Erythroblast (primary cell): ENCODE data around the gene STARD3.

Experiments used
- GATA1 ChIP-seq: IDR thresholded peaks from 2 replicates; pipeline ENCODE4 v1.6.1; 2011; ENCODE audit warnings: low read depth, mild to moderate bottlenecking, control low read depth, low read length, moderate library complexity
- POLR2A ChIP-seq: IDR thresholded peaks from 2 replicates; pipeline ENCODE4 v1.6.1; 2011; ENCODE audit warnings: mild to moderate bottlenecking, low read length

DNA sequence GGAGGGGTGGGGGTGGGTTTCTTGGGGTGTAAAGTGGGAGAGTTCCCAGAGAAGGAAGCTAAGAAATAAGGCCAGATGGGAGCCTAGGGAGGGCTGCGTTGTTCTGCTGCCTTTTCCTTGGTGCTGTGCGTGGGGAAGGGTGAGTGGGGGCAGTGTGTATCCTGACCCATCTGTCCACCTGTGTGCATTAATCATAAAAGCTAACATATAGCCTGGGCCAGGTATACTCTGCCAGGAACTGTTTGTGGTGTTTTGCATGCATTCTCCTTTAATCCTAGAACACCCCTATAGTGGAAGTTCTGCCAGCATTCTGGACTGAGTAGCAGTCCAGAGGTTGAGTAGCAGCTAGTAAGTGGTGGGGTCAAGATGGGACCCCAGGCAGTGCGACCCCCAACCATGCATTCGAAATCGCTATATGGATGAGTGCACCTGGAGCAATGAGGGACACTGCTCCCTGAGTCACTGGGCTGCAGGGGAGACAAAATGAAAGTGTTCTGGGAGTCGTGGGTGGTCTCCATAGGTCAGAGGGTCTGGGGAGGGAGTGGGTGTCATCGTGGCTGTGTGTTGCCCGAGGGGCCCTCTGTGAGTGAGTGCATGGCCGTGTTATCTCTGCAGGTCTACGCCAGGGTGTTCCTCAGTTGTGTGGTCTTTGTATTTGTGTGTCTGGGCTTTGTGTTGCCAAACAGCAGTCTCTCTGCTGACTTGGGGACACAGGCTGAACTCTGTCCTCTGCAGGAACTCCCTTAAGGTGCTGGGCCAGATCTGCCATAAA is 64.3 kb downstream of the STARD3 start:
- TF ChIP-seq POLR2A (no peak), GATA1 (no peak)
